ENCODE results near the gene HS3ST5.

Gene HS3ST5

GRCh38 chr6:114075300-114075699 lies 267.5 kb downstream of the HS3ST5 start:
- H3K27ac ChIP-seq (ENCODE audit: low read depth, low read length, severe bottlenecking): no peak overlapping the region
- WGBS, 2 experiments (ENCODE audit: insufficient coverage in 2 of 2): 88 to 89% methylated on average over 4 of the region's 4 CpGs

GRCh38 chr6:114068771-114069170 lies 274.1 kb downstream of the HS3ST5 start:
- Histone ChIP-seq H3K36me3 (ENCODE audit: control insufficient read depth, insufficient read depth, low read length) (no peaks in the 10 kb centered on the region), H3K9me3 (ENCODE audit: control insufficient read depth, low read length) (no peaks in the 10 kb centered on the region), H3K27ac (ENCODE audit: low read depth, low read length, severe bottlenecking) (no peak overlapping the region), H3K4me3 (ENCODE audit: extremely low read depth, insufficient read depth, low read length, poor library complexity, severe bottlenecking) (no peak overlapping the region), H3K4me1 (ENCODE audit: control insufficient read depth, insufficient read depth, low read length, poor library complexity, severe bottlenecking) (peaks cover 18% of the 10 kb centered on the region)
- 100% methylated on average over 2 of the region's 3 CpGs; no CpG with 5 or more reads in 1 of the 2 experiments for WGBS, 2 experiments (ENCODE audit: insufficient coverage in 2 of 2)

More at GRCh38 chr6:114075300-114075699, 267.5 kb downstream of the HS3ST5 start:
- H3K4me3 ChIP-seq (ENCODE audit: extremely low read depth, insufficient read depth, low read length, poor library complexity, severe bottlenecking): no peak overlapping the region
- no peaks in the 10 kb centered on the region for H3K36me3 ChIP-seq (ENCODE audit: control insufficient read depth, insufficient read depth, low read length)
- H3K4me1 ChIP-seq (ENCODE audit: control insufficient read depth, insufficient read depth, low read length, poor library complexity, severe bottlenecking): no peaks in the 10 kb centered on the region
- no peaks in the 10 kb centered on the region for H3K9me3 ChIP-seq (ENCODE audit: control insufficient read depth, low read length)

- 100% methylated on average over 1 of the region's 2 CpGs; no CpG with 5 or more reads in 1 of the 2 experiments for WGBS, 2 experiments (ENCODE audit: insufficient coverage in 2 of 2)
- H3K27ac ChIP-seq (ENCODE audit: low read depth, low read length, severe bottlenecking): no peak overlapping the region
- no peaks in the 10 kb centered on the region for H3K9me3 ChIP-seq (ENCODE audit: control insufficient read depth, low read length)
- no peaks in the 10 kb centered on the region for H3K36me3 ChIP-seq (ENCODE audit: control insufficient read depth, insufficient read depth, low read length)
- H3K4me3 ChIP-seq (ENCODE audit: extremely low read depth, insufficient read depth, low read length, poor library complexity, severe bottlenecking): no peak overlapping the region
- H3K4me1 ChIP-seq (ENCODE audit: control insufficient read depth, insufficient read depth, low read length, poor library complexity, severe bottlenecking): peaks cover 21% of the 10 kb centered on the region
Observed at GRCh38 chr6:114068116-114068515, 274.7 kb downstream of the HS3ST5 start.

GRCh38 chr6:114064862-114065261 lies 278.0 kb downstream of the HS3ST5 start:
- Histone ChIP-seq H3K9me3 (ENCODE audit: control insufficient read depth, low read length) (no peaks in the 10 kb centered on the region), H3K27ac (ENCODE audit: low read depth, low read length, severe bottlenecking) (no peak overlapping the region), H3K4me3 (ENCODE audit: extremely low read depth, insufficient read depth, low read length, poor library complexity, severe bottlenecking) (no peak overlapping the region), H3K4me1 (ENCODE audit: control insufficient read depth, insufficient read depth, low read length, poor library complexity, severe bottlenecking) (peaks cover 26% of the 10 kb centered on the region), H3K36me3 (ENCODE audit: control insufficient read depth, insufficient read depth, low read length) (no peaks in the 10 kb centered on the region)
- WGBS, 2 experiments (ENCODE audit: insufficient coverage in 2 of 2): 83 to 90% methylated on average over 2 of the region's 2 CpGs

- Histone ChIP-seq H3K36me3 (ENCODE audit: control insufficient read depth, insufficient read depth, low read length) (no peaks in the 10 kb centered on the region), H3K9me3 (ENCODE audit: control insufficient read depth, low read length) (no peaks in the 10 kb centered on the region), H3K4me3 (ENCODE audit: extremely low read depth, insufficient read depth, low read length, poor library complexity, severe bottlenecking) (no peak overlapping the region), H3K4me1 (ENCODE audit: control insufficient read depth, insufficient read depth, low read length, poor library complexity, severe bottlenecking) (peaks cover 26% of the 10 kb centered on the region), H3K27ac (ENCODE audit: low read depth, low read length, severe bottlenecking) (no peak overlapping the region)
- WGBS, 2 experiments (ENCODE audit: insufficient coverage in 2 of 2): no CpG with 5 or more reads among the region's 1 CpG
Observed at GRCh38 chr6:114063956-114064355, 278.9 kb downstream of the HS3ST5 start.

GRCh38 chr6:114062199-114062598 lies 280.6 kb downstream of the HS3ST5 start:
- no peak overlapping the region for H3K27ac ChIP-seq (ENCODE audit: low read depth, low read length, severe bottlenecking)
- 73 to 80% methylated on average over 4 to 5 of the region's 5 CpGs for WGBS, 2 experiments (ENCODE audit: insufficient coverage in 2 of 2)
- no peaks in the 10 kb centered on the region for H3K9me3 ChIP-seq (ENCODE audit: control insufficient read depth, low read length)
- H3K36me3 ChIP-seq (ENCODE audit: control insufficient read depth, insufficient read depth, low read length): peaks cover 7% of the 10 kb centered on the region
- no peak overlapping the region for H3K4me3 ChIP-seq (ENCODE audit: extremely low read depth, insufficient read depth, low read length, poor library complexity, severe bottlenecking)
- peaks cover 23% of the 10 kb centered on the region for H3K4me1 ChIP-seq (ENCODE audit: control insufficient read depth, insufficient read depth, low read length, poor library complexity, severe bottlenecking)

- Histone ChIP-seq H3K4me3 (ENCODE audit: extremely low read depth, insufficient read depth, low read length, poor library complexity, severe bottlenecking) (no peak overlapping the region), H3K4me1 (ENCODE audit: control insufficient read depth, insufficient read depth, low read length, poor library complexity, severe bottlenecking) (peaks cover 18% of the 10 kb centered on the region), H3K9me3 (ENCODE audit: control insufficient read depth, low read length) (no peaks in the 10 kb centered on the region), H3K27ac (ENCODE audit: low read depth, low read length, severe bottlenecking) (no peak overlapping the region), H3K36me3 (ENCODE audit: control insufficient read depth, insufficient read depth, low read length) (peaks cover 8% of the 10 kb centered on the region)
- 96 to 100% methylated on average over 1 to 3 of the region's 4 CpGs for WGBS, 2 experiments (ENCODE audit: insufficient coverage in 2 of 2)
Observed at GRCh38 chr6:114061741-114062140, 281.1 kb downstream of the HS3ST5 start.

GRCh38 chr6:114061116-114061515 lies 281.7 kb downstream of the HS3ST5 start:
- Histone ChIP-seq H3K9me3 (ENCODE audit: control insufficient read depth, low read length) (no peaks in the 10 kb centered on the region), H3K4me3 (ENCODE audit: extremely low read depth, insufficient read depth, low read length, poor library complexity, severe bottlenecking) (no peak overlapping the region), H3K27ac (ENCODE audit: low read depth, low read length, severe bottlenecking) (no peak overlapping the region), H3K4me1 (ENCODE audit: control insufficient read depth, insufficient read depth, low read length, poor library complexity, severe bottlenecking) (peaks cover 16% of the 10 kb centered on the region), H3K36me3 (ENCODE audit: control insufficient read depth, insufficient read depth, low read length) (peaks cover 8% of the 10 kb centered on the region)
- 40 to 83% methylated on average over 1 of the region's 1 CpG for WGBS, 2 experiments (ENCODE audit: insufficient coverage in 2 of 2)

- no peak overlapping the region for H3K27ac ChIP-seq (ENCODE audit: low read depth, low read length, severe bottlenecking)
- H3K4me3 ChIP-seq (ENCODE audit: extremely low read depth, insufficient read depth, low read length, poor library complexity, severe bottlenecking): no peak overlapping the region
- 100% methylated on average over 2 of the region's 4 CpGs for WGBS, 2 experiments (ENCODE audit: insufficient coverage in 2 of 2)
- H3K9me3 ChIP-seq (ENCODE audit: control insufficient read depth, low read length): no peaks in the 10 kb centered on the region
- H3K4me1 ChIP-seq (ENCODE audit: control insufficient read depth, insufficient read depth, low read length, poor library complexity, severe bottlenecking): peaks cover 6% of the 10 kb centered on the region
- peaks cover 8% of the 10 kb centered on the region for H3K36me3 ChIP-seq (ENCODE audit: control insufficient read depth, insufficient read depth, low read length)
Observed at GRCh38 chr6:114058435-114058834, 284.4 kb downstream of the HS3ST5 start.

GRCh38 chr6:114055763-114056162 lies 287.1 kb downstream of the HS3ST5 start:
- Histone ChIP-seq H3K27ac (ENCODE audit: low read depth, low read length, severe bottlenecking) (no peak overlapping the region), H3K9me3 (ENCODE audit: control insufficient read depth, low read length) (no peaks in the 10 kb centered on the region), H3K36me3 (ENCODE audit: control insufficient read depth, insufficient read depth, low read length) (peaks cover 8% of the 10 kb centered on the region), H3K4me1 (ENCODE audit: control insufficient read depth, insufficient read depth, low read length, poor library complexity, severe bottlenecking) (peaks cover 1% of the 10 kb centered on the region), H3K4me3 (ENCODE audit: extremely low read depth, insufficient read depth, low read length, poor library complexity, severe bottlenecking) (no peak overlapping the region)
- WGBS, 2 experiments (ENCODE audit: insufficient coverage in 2 of 2): 100% methylated on average over 1 of the region's 2 CpGs; no CpG with 5 or more reads in 1 of the 2 experiments

GRCh38 chr6:114055349-114055748 lies 287.5 kb downstream of the HS3ST5 start:
- WGBS, 2 experiments (ENCODE audit: insufficient coverage in 2 of 2): no CpG with 5 or more reads among the region's 3 CpGs
- Histone ChIP-seq H3K9me3 (ENCODE audit: control insufficient read depth, low read length) (no peaks in the 10 kb centered on the region), H3K4me1 (ENCODE audit: control insufficient read depth, insufficient read depth, low read length, poor library complexity, severe bottlenecking) (no peaks in the 10 kb centered on the region), H3K4me3 (ENCODE audit: extremely low read depth, insufficient read depth, low read length, poor library complexity, severe bottlenecking) (no peak overlapping the region), H3K36me3 (ENCODE audit: control insufficient read depth, insufficient read depth, low read length) (peaks cover 8% of the 10 kb centered on the region), H3K27ac (ENCODE audit: low read depth, low read length, severe bottlenecking) (no peak overlapping the region)
